ENCODE measurements around the gene PLCB2.

Gene PLCB2

DNA sequence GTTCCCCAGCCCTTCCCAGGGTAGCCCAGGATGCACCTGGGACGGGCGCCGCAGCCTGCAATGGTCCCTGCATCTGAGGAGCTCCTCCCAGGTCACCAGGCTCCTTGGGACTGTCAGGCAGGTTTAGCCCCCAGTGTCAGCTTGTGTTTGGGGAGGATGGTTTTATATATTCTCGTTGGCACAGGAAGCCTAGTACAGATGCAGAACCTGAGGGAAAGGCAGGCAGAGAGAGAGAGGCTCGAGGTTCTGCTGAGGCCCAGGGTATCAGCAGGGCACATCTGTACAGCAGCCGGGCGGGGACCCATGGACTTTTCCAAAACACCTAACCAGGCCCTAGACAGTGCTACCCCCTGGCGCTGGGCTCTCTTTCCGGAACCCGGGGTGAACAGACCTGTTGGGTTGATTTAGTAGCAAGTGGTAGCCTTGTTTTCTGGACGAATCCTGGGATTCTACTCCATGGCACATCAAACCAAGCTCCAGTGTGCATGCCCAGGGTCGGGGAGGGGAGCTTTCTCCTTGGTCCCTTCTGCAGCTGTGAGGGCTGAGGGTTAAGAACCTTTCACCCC lies 60.2 kb downstream of the PLCB2 start:
- DNase-seq = no peak

DNA sequence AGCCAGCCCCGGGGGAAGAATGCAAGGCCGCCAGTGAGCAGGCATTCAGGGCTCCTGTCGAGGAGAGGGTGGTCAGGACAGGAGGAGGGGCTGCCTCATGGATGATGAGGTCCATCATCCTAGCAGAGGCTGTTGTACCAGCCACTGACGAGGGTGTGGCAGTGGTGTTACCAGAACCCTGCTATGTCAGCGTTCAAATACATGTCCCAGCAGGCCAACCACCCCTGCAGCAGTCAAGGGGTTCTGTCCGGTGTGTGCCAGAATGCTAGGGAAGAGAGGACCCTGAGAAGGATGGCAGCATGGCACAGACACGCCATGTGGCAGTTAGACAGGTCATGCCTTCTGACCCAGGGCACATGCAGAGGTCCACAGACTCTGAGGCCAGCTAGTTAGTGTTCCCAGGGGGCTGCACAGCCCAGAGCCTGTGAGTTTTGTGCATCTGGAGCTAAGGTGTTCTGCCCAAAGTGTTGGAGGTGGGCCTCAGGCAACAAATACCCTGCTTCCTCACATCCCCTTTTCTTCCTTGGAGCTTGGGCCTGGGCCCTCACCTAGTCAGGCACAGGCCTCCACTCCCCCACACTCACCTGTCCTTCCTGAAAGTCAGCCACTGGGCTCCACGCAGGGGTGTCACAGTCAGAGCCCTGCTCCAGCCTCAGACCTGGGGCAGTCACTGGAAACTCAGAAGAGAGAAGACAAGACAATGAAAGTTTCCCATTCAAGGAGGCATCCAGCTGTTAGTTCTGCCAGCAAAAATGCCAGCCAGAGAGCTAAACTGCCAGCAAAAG lies 61.0 kb downstream of the PLCB2 start:
- DNase-seq = no peak

DNA sequence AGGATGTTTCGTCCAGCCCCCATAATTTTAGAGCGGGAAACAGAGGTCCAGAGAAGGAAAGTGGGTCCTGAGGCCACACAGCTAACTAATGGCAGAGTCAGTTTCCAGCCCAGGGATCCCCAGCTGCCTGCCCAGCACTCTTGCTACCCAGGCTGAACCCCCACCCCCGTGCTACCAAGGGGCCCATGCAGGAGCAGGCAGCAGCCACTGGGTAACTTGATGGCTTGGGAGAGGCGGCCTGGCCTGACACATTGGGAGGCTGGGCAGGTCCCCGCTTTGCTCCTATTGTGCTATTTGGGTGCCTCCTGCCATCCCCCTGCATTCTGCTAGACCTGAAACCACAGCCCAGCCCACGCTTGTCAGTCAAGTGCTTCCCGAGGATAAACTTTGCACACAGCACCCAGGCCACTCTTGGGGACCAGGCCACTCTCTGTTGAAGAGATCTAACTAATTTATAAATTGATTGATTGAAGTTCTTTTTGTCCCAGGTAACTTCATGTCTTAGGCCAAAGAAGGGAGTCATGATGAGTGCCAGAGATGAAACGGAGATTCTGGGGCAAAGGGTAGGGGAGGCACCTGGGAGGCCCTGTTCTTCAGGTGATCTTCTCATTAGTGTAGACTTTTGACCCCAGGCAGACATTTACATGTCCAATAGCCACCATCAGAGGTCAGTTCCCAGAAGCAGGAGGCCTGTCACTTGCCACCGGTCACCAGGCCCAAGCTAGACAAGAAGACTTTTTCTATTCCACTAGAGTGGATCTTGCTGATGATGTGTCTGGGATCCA lies 61.9 kb downstream of the PLCB2 start:
- DNase-seq = no peak

DNA sequence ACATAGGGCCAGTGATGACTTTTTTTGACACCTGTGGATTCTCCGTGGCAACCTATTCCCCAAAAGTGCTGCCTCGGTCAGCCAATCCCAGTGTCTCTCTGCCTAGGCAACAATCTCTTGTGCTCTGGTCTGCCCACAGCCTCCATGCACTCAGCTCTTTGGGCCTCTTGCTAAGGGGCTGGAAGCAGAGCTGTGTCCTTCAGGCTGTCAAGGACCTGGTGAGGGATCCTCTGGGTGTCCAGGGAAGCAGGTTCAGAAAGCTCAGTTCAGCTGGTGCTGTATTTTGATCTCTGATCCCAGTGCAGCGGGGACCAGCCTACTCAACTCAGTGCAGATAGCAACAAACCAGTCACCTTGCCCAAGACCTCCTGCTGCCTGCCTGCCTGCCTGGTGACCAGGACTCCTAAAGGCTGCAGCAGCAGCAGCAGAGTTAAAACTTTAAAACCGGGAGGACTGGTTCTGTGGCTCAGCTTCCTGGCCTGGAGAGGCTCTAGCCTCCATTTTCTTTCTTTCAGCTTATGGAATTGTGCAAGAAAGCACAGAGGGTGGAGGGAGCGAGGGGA lies 62.7 kb downstream of the PLCB2 start:
- DNase-seq = no peak

DNA sequence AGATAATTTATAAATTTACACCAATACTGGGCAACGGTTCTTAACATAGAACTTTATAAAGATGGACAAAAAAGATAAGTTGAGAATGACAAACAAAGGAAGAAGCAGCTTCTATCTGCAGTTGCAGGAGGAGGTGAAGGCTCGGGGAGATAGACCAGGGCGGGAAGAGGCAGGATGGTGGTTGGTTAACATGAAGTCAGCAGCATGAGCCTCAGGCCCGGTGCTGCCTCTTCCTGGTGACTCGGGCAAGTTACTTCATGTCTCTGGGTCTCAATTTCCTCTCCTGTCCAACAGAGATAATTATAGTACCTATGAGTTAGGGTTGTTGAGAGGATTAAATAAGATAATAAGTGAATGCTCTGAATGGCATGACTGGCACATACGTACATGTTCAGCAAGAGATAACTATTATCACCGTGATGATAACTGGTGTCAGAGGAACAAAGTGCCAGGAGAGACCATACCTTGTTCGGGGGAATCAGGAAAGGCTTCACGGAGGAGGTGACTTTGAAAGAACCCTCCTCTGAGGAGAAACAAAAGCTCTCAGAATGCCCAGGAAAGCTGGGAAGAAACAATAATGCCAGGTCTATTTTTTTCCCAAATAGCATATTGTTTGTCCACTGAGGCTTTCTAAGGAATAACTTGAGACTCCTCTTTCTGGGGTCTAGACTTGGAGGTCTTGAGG lies 64.5 kb downstream of the PLCB2 start:
- no peak for DNase-seq

DNA sequence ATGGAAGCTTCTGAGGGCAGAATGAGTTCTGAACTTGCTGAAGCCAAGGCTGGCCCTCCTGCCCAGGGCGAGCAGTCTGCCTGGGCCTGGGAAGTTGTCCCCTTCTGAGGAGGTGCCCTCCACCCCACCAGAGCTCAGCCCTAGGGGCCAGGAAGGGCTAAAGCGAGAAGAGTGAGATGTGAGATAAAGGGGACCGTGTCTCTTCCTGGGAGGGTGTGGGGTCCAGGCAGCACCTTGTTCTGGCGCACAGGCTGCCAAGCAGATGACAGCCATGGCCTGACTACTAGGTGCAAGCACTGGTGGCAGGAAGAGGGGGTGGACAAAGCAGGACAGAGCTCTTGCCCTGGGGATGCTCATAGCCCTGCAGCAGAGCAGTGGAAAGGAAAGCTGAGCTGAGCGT lies 65.1 kb downstream of the PLCB2 start:
- no peak for DNase-seq

DNA sequence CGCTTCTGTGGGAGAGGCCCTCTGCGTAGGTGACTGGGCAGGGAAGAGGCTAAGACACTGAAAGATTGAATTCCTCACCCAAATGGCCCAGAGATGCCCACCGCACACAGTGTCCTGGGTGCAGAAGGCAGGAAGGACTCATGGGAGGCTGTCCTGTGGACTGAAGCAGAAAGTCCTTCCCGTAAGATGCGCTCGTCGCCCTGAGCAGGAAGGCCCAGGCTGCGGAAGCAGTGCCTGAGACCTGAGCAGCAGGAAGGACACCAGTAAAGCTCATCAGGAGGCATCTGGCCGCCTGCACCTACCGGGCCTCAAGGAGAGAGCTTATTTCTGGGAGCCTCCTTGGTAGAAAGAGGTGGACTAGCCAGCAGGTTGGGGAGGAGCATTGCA lies 65.5 kb downstream of the PLCB2 start:
- no peak for DNase-seq

DNA sequence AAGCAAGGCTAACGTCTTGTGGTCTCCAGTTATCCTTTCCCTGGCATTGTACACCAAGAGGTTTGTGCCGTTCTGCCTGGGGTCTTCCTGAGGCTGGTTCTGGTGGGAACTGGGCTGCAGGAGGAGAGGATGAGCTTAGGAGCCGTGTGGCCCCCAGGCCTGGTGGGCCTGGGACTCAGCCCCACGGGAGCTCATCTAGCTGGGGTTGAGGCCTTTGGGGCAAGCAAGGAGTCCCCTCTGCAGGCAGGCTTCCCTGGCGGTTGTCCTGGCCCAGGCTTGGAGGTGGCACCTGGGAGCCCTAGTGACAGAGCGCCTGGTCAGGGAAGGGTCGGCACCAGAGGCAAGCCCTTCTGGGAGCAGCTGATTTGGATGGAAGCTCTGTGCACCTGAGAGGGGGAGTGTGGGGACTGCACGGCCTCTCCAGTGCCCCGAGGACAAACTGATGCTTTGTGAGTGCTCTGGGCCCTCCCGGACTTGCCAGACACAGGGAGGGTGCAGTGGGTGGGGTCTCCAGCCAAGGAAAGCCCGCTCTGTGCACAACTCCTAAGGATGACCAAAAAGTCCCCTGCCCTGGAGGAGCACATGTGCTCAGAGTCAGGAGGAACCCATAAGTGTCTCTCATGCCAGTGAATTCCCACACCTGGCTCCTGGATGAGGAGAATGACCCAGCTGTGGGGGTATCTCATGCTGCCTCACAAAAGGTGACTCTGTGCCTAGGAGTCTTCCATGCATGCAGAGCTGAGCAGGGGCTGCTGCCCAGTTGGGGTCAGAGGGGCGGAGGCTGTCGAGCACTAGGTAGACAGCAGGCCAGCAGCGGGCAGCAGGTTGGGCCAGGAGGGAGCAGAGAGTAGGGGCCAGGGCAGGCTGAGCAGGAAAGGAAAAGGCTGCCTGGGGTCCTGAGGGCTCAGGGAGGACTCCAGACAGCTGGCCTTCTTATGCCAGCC lies 66.2 kb downstream of the PLCB2 start:
- no peak for DNase-seq

DNA sequence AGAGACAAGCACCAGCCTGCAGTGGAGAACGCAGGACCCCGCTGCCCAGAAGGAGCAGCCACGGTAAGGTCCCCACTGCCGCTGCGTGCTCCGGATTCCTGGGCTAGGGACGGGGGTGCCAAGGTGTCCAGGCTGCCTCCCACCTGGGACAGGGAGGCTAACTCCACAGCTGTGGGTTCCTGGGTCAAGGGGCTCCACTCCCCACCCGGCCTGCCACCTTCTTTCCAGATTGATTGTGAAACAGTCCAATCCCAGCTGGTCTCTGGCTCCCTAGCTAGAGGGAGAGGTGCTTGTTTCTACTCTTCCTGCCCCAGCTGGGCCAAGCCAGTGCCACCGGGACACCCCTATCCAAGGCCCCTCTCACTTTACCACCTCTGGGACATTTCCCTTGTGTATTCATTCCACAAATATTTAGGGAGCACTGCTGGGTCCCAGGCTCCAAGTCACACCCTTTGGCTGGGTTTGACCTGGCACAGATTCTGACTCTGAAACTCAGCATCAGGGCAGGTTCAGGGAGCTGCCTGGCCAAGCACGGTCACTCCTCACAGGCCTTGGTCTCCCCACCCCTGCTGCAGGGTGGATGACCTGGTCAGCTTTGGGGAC lies 67.0 kb downstream of the PLCB2 start:
- DNase-seq = no peak

DNA sequence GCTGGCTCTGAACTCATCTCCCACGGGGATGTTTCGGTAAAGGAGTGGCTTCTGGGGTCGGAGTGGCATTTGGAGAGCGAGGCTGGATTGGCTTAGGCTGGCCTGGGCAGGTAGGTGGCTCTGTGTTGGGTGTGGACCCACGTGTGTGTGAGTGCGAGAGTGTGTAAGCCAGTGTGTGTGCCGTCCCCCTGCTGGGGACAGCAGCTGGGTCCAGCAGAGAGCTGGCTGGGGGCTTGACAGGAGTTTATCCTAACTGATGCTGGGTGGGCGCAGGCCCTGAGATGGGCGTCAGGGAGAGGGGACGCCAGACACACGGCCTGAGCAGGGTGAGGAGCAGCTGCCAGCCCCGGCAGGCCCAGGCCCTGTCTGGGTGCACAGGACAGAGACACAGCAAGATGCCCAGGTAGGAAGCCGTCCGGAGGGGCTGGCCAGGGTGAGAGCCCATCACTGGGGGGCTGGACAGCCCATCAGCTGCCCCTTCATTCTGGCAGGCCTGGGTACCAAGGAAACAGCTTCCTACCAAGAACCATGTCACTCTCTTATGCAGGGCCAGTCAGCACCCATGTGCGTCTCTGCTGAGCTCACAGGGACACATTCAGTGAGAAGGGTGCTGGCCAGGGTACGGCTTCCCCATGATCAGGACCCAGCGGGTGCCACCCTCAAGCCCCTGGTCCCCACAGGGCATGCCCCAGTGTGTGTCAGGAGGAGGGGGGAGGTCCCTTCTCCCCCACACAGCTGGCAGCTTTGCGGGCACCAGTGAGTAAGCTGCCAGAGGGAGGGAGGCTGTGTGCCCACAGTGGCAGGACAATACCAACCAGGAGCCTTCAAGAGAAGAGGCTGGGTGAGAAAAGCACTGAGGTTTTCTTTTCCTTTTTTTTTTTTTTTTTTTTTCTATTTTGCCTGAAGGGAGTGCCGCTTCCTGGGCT lies 67.8 kb downstream of the PLCB2 start:
- no peak for DNase-seq

DNA sequence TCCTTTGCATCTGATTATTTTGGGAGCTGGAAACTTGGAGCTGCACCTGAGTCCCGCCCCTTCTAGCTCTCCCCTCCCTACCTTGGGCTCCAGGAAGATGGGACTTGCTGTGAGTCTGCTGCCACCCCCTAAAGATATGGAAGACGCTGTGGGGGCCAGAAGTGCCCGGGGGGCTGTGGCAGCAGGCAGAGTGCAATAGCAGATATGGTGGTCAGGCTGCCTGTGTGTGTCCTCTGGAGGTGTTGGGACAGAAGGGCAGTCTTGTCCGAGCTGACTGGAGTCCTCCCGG lies 68.4 kb downstream of the PLCB2 start:
- no peak for DNase-seq

DNA sequence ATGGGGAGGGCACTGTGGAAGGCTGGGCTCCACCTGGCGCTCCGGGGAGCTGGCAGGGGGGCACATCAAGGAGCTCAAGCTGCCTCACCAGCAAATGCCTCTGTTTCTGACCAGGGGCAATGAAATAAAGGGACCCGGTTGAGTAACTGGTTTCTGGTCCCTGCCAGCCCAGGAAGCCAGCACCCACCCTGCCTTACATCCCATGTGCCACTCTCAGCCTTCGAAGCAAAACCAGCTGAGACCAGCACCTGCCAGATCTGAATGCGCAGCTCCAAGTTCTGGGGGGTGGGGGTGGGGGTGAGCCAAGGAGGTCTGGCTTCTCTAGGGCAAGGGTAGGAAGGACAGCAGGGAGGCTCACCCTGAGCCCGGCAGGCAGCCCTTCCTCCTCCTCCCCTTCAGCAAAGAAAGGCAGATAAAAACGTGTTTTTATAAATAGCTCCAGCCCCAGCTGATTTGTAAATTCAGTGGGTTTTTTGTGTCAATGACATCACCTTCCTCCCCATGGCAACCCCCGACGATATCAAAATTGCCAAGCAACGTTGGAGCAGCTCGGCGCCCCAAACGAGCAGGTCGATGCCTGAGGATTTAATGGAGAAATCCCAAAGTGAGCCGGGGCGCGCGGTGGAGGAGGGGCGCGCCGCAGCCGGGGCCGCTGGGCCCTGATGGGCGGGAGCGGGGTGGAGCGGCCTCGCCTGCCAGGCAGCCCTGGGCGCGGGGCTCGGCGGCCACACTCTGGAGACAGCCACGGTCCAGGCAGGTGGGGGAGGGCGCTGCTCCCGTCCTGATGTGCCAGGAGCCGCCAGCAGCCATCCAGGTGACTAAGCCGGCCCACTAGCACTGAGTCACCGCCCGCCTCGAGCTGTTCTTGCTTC lies 69.0 kb downstream of the PLCB2 start, which contains the start of gene PAK6:
TSS of gene PAK6 (plus strand) at position 532 of the 872 bp plus-strand sequence. CDS start 25,723 bp downstream, outside the sequence.
- no peak for DNase-seq
